Central memory CD8-positive, alpha-beta T cell (primary cell): ENCODE measurements around the gene ZNF578.
"Not testable (repeated sequence)": the region's sequence is repeated elsewhere in the genome, so short reads cannot be mapped to it uniquely, and the experiment has no call there.

ENCODE experiments used
- ATAC-seq: fragments of 150-1000 bp; cut with Tn5 transposase; replicated peaks from 2 replicates; pipeline ENCODE4 v1.10.0; 2022; ENCODE audit warnings: mild to moderate bottlenecking, moderate FRiP score, moderate number of reproducible peaks; ENCODE audit not compliant: poor library complexity, severe bottlenecking; ENCODE audit errors: extremely low read depth
- DNase-seq, 2 donors: peaks; one replicate each; pipeline ENCODE4 v3.0.0; 2021; ENCODE audit warnings: low spot score in 2 of 2
- H3K27ac Mint-ChIP-seq: one replicate; pipeline ENCODE4 v1.8.0; 2022; ENCODE audit warnings: low read depth, mild to moderate bottlenecking, moderate library complexity, mixed read lengths
- H3K27me3 Mint-ChIP-seq: one replicate; pipeline ENCODE4 v1.8.0; 2022; ENCODE audit warnings: mixed read lengths
- H3K36me3 Mint-ChIP-seq: one replicate; pipeline ENCODE4 v1.8.0; 2022; ENCODE audit warnings: mild to moderate bottlenecking, moderate library complexity, mixed read lengths; ENCODE audit not compliant: insufficient read depth
- H3K4me1 Mint-ChIP-seq: one replicate; pipeline ENCODE4 v1.8.0; 2022; ENCODE audit warnings: mixed read lengths
- H3K4me3 Mint-ChIP-seq: one replicate; pipeline ENCODE4 v1.8.0; 2022; ENCODE audit warnings: mild to moderate bottlenecking, moderate library complexity, mixed read lengths
- H3K9me3 Mint-ChIP-seq: one replicate; pipeline ENCODE4 v1.8.0; 2022; ENCODE audit warnings: mixed read lengths

ZNF578 gene

GRCh38 chr19:52524086-52524485, 70.7 kb downstream of the ZNF578 start:
- H3K9me3 Mint-ChIP-seq: peaks cover 4% of the 10 kb centered on the region
- no peak overlapping the region for H3K27ac Mint-ChIP-seq
- H3K4me3 Mint-ChIP-seq: no peak overlapping the region
- H3K4me1 Mint-ChIP-seq: peaks cover 20% of the 10 kb centered on the region
- peaks cover 4% of the 10 kb centered on the region for H3K36me3 Mint-ChIP-seq
- ATAC-seq (no peak), DNase-seq (no peak)
- peaks cover 36% of the 10 kb centered on the region for H3K27me3 Mint-ChIP-seq

GRCh38 chr19:52527134-52527955, 74.0 kb downstream of the ZNF578 start, which contains the start of gene ZNF808:
Gene ZNF808 (plus strand): TSS chr19:52527668. CDS start chr19:52543285, 15,617 bp downstream.
- ATAC-seq (peak; percentile 97), DNase-seq (peak; percentile 75 to 87)
- Mint-ChIP-seq H3K36me3 (peaks cover 3% of the 10 kb centered on the region), H3K9me3 (peaks cover 1% of the 10 kb centered on the region), H3K4me1 (peaks cover 25% of the 10 kb centered on the region), H3K27ac (peak within 1 kb of the TSS; percentile 99), H3K4me3 (peak within 1 kb of the TSS; percentile 93), H3K27me3 (peaks cover 4% of the 10 kb centered on the region)

GRCh38 chr19:52527956-52528351, 74.6 kb downstream of the ZNF578 start:
- no peaks in the 10 kb centered on the region for H3K9me3 Mint-ChIP-seq
- ATAC-seq (peak; percentile 2), DNase-seq (no peak)
- peaks cover 4% of the 10 kb centered on the region for H3K36me3 Mint-ChIP-seq
- H3K27me3 Mint-ChIP-seq: no peaks in the 10 kb centered on the region
- peaks cover 25% of the 10 kb centered on the region for H3K4me1 Mint-ChIP-seq
- H3K4me3 Mint-ChIP-seq: peak overlapping the region; percentile 93
- peak overlapping the region; percentile 99 for H3K27ac Mint-ChIP-seq

- Mint-ChIP-seq H3K9me3 (no peaks in the 10 kb centered on the region), H3K4me1 (peaks cover 42% of the 10 kb centered on the region), H3K27ac (no peak overlapping the region), H3K4me3 (no peak overlapping the region), H3K27me3 (no peaks in the 10 kb centered on the region), H3K36me3 (peaks cover 12% of the 10 kb centered on the region)
- ATAC-seq: no peak
- no peak for DNase-seq
Measured at GRCh38 chr19:52532480-52532879, 79.1 kb downstream of the ZNF578 start.

- ATAC-seq (no peak), DNase-seq (no peak)
- H3K4me3 Mint-ChIP-seq: no peak overlapping the region
- H3K27ac Mint-ChIP-seq: no peak overlapping the region
- H3K36me3 Mint-ChIP-seq: peaks cover 10% of the 10 kb centered on the region
- H3K9me3 Mint-ChIP-seq: no peaks in the 10 kb centered on the region
- peaks cover 39% of the 10 kb centered on the region for H3K4me1 Mint-ChIP-seq
- H3K27me3 Mint-ChIP-seq: no peaks in the 10 kb centered on the region
Measured at GRCh38 chr19:52533901-52534300, 80.5 kb downstream of the ZNF578 start.

GRCh38 chr19:52535385-52535770, 82.0 kb downstream of the ZNF578 start:
- H3K4me1 Mint-ChIP-seq: peaks cover 36% of the 10 kb centered on the region
- ATAC-seq: peak; percentile 2
- H3K4me3 Mint-ChIP-seq: peak overlapping the region; percentile 90
- H3K27ac Mint-ChIP-seq, H3K9me3 Mint-ChIP-seq, DNase-seq, H3K27me3 Mint-ChIP-seq, H3K36me3 Mint-ChIP-seq: not testable (repeated sequence)

- peaks cover 12% of the 10 kb centered on the region for H3K36me3 Mint-ChIP-seq
- H3K27me3 Mint-ChIP-seq: no peaks in the 10 kb centered on the region
- DNase-seq: peak; percentile 75 to 77
- peaks cover 36% of the 10 kb centered on the region for H3K4me1 Mint-ChIP-seq
- no peaks in the 10 kb centered on the region for H3K9me3 Mint-ChIP-seq
- H3K4me3 Mint-ChIP-seq: peak overlapping the region; percentile 90
- peak; percentile 97 for ATAC-seq
- H3K27ac Mint-ChIP-seq: peak overlapping the region; percentile 92
Measured at GRCh38 chr19:52535771-52536447, 82.6 kb downstream of the ZNF578 start.

GRCh38 chr19:52536448-52536800, 83.1 kb downstream of the ZNF578 start:
- peak overlapping the region; percentile 92 for H3K27ac Mint-ChIP-seq
- DNase-seq: peak; percentile 11 to 27
- peak; percentile 60 for ATAC-seq
- peaks cover 36% of the 10 kb centered on the region for H3K4me1 Mint-ChIP-seq
- H3K27me3 Mint-ChIP-seq: no peaks in the 10 kb centered on the region
- H3K9me3 Mint-ChIP-seq: no peaks in the 10 kb centered on the region
- peaks cover 12% of the 10 kb centered on the region for H3K36me3 Mint-ChIP-seq
- peak overlapping the region; percentile 90 for H3K4me3 Mint-ChIP-seq

- not testable (repeated sequence) for H3K9me3 Mint-ChIP-seq, H3K27me3 Mint-ChIP-seq, H3K27ac Mint-ChIP-seq, H3K4me3 Mint-ChIP-seq, DNase-seq, ATAC-seq
- peaks cover 19% of the 10 kb centered on the region for H3K36me3 Mint-ChIP-seq
- H3K4me1 Mint-ChIP-seq: peaks cover 54% of the 10 kb centered on the region
Measured at GRCh38 chr19:52538815-52539214, 85.5 kb downstream of the ZNF578 start.

GRCh38 chr19:52541176-52541575, 87.8 kb downstream of the ZNF578 start:
- not testable (repeated sequence) for ATAC-seq, H3K27ac Mint-ChIP-seq, DNase-seq, H3K4me3 Mint-ChIP-seq, H3K9me3 Mint-ChIP-seq, H3K27me3 Mint-ChIP-seq
- peaks cover 26% of the 10 kb centered on the region for H3K36me3 Mint-ChIP-seq
- peaks cover 42% of the 10 kb centered on the region for H3K4me1 Mint-ChIP-seq

GRCh38 chr19:52541608-52542007, 88.3 kb downstream of the ZNF578 start:
- no peaks in the 10 kb centered on the region for H3K9me3 Mint-ChIP-seq
- H3K27me3 Mint-ChIP-seq: no peaks in the 10 kb centered on the region
- peaks cover 38% of the 10 kb centered on the region for H3K4me1 Mint-ChIP-seq
- ATAC-seq: no peak
- H3K27ac Mint-ChIP-seq: no peak overlapping the region
- H3K36me3 Mint-ChIP-seq: peaks cover 28% of the 10 kb centered on the region
- H3K4me3 Mint-ChIP-seq: no peak overlapping the region
- DNase-seq: no peak

GRCh38 chr19:52542541-52542940, 89.2 kb downstream of the ZNF578 start:
- not testable (repeated sequence) for ATAC-seq, H3K9me3 Mint-ChIP-seq, DNase-seq, H3K27me3 Mint-ChIP-seq
- peak overlapping the region; percentile 88 for H3K27ac Mint-ChIP-seq
- H3K36me3 Mint-ChIP-seq: peaks cover 29% of the 10 kb centered on the region
- peak overlapping the region; percentile 71 for H3K4me3 Mint-ChIP-seq
- peaks cover 29% of the 10 kb centered on the region for H3K4me1 Mint-ChIP-seq
